Neuron (in vitro differentiated cells): Measurements from ENCODE around the gene NEMP2.
"Not testable (repeated sequence)": the region's sequence is repeated elsewhere in the genome, so short reads cannot be mapped to it uniquely, and the experiment has no call there.

ENCODE experiments used
- H2AFZ ChIP-seq: one replicate; pipeline ENCODE4 v1.6.1; 2013; ENCODE audit warnings: low read depth, mild to moderate bottlenecking, inconsistent platforms, low read length, moderate library complexity
- H3K27me3 ChIP-seq: one replicate; pipeline ENCODE4 v1.6.1; 2013; ENCODE audit warnings: low read length; ENCODE audit not compliant: insufficient read depth
- H3K36me3 ChIP-seq: one replicate; pipeline ENCODE4 v1.6.1; 2013; ENCODE audit warnings: low read length; ENCODE audit not compliant: insufficient read depth
- H3K4me1 ChIP-seq: one replicate; pipeline ENCODE4 v1.6.1; 2013; ENCODE audit warnings: low read length; ENCODE audit not compliant: insufficient read depth
- H3K4me3 ChIP-seq: 2 replicates; pipeline ENCODE4 v1.5.1; 2013; ENCODE audit warnings: mild to moderate bottlenecking, low read length, moderate library complexity
- H3K9me3 ChIP-seq: one replicate; pipeline ENCODE4 v1.6.1; 2013; ENCODE audit warnings: low read length

The NEMP2 gene

DNA sequence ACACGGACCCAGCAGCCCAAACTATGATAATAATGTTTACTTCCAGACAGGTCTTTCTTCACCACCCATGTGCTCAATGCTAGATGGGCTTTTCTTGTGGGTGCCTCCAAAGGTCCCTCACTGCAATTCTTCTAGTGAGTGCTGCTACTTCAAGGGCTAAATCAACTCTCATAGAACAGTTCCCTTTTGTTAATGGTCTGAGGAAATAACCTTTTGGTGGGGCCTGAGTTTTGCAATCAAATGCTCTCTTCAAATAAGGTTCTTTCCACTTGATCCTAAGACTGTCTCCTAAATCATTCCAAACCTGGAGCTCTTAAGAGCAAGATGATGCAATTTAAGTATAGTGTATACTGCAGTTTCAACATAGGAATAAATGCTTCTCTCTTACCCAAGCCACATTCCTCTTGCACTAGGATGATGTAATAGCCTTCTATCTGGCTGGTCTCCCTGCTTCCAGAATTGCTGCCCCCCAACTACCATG, 6.0 kb downstream of the NEMP2 start:
- no peaks in the 10 kb centered on the region for H3K36me3 ChIP-seq
- no peak overlapping the region for H2AFZ ChIP-seq
- H3K4me3 ChIP-seq = no peak overlapping the region
- H3K27me3 ChIP-seq = no peaks in the 10 kb centered on the region
- H3K4me1 ChIP-seq = no peaks in the 10 kb centered on the region
- no peaks in the 10 kb centered on the region for H3K9me3 ChIP-seq

DNA sequence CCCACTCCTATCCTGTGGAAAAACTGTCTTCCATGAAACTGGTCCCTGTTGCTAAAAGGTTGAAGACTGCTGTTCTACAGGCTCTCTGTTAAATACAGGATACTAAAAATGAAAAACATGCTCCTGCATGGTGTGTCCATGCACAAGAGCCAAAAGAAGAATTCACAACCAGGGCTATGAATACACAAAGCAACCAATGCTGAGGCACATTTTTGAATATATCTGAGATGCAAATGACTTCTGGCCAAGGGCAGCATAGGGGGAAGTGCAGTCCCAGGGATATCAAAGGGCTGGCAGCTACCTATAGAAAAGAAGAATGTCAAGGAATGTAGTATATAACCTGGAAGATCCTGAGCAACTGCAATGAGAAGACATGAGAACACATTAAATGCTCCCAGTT, 6.6 kb downstream of the NEMP2 start:
- Histone ChIP-seq H2AFZ (no peak overlapping the region), H3K9me3 (no peaks in the 10 kb centered on the region), H3K27me3 (no peaks in the 10 kb centered on the region), H3K4me3 (no peak overlapping the region), H3K4me1 (no peaks in the 10 kb centered on the region), H3K36me3 (no peaks in the 10 kb centered on the region)

DNA sequence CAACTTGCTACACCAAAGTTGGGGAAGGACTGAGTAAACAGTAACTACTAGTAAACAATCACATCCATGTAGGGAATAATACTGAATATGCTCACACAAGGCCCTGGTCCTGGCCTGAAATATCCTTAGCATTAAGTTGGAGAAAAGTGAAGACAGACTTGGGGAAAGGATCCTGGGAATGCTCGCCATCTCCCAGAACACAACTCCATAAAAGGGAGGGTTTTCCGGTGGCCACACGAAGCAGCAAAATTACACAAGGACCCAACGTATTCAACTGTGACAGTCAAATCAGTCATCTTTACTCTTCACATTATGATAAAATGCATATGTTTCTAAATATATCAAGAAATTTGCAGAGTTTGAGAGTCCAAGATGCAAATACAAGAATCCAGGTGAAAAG, 7.3 kb downstream of the NEMP2 start:
- no peaks in the 10 kb centered on the region for H3K36me3 ChIP-seq
- no peaks in the 10 kb centered on the region for H3K9me3 ChIP-seq

DNA sequence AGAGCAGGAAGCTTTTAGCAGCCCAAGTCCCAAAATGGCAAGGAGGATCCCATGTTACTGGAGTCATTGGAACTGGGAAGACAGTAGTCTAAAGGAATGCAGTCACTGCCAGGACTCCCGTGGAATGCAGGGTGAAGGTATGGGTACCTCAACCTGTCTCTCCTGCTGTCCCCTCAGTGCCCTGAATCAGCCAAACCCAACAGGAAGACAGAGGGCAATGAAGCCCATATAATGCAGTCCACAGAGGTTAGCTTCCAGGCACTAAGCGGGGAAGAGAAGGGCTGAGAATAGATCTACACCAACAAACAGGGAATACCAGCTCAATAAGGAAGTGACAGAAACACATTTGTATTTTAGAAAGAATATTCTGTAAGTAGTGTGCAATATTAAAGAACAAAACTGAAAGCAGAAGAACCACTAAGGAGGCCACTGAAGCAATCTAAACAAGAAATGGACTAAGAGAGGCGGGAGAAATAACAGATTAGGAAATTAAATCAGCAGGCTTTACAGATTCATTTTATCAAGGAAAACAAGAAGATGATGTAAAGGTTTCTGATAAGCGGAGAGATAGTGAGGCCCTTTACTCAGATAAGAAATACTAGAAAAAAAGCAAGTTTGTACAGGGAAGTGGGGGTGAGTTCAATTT, 8.3 kb downstream of the NEMP2 start:
- Histone ChIP-seq H3K4me1 (no peaks in the 10 kb centered on the region), H3K36me3 (no peaks in the 10 kb centered on the region), H3K27me3 (no peaks in the 10 kb centered on the region), H3K4me3 (no peak overlapping the region), H2AFZ (no peak overlapping the region), H3K9me3 (no peaks in the 10 kb centered on the region)

More for the DNA sequence above, 7.3 kb downstream of the NEMP2 start:
- no peak overlapping the region for H3K4me3 ChIP-seq
- no peaks in the 10 kb centered on the region for H3K4me1 ChIP-seq
- H2AFZ ChIP-seq = no peak overlapping the region
- H3K27me3 ChIP-seq = no peaks in the 10 kb centered on the region

DNA sequence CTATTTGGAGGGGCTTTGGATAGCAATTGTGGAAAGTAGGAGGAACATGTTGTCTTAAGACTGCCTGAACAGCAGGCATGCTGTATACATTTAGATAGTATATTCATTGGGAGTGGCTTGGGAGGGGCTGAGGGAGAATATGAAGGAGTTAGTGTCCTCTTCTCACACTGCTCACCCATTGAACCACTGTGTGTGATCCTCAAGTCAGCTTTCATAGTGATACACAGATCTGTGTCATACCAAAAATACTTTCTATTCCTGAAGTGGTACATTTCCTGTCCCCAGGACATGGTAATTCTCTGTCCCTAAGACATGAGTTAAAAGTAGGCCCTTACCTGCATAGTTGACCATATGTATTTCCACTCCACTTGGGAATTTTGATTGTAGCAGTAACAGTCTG, 9.6 kb downstream of the NEMP2 start:
- no peak overlapping the region for H2AFZ ChIP-seq
- H3K4me3 ChIP-seq = no peak overlapping the region
- no peaks in the 10 kb centered on the region for H3K4me1 ChIP-seq
- no peaks in the 10 kb centered on the region for H3K27me3 ChIP-seq
- no peaks in the 10 kb centered on the region for H3K36me3 ChIP-seq
- H3K9me3 ChIP-seq = no peaks in the 10 kb centered on the region

DNA sequence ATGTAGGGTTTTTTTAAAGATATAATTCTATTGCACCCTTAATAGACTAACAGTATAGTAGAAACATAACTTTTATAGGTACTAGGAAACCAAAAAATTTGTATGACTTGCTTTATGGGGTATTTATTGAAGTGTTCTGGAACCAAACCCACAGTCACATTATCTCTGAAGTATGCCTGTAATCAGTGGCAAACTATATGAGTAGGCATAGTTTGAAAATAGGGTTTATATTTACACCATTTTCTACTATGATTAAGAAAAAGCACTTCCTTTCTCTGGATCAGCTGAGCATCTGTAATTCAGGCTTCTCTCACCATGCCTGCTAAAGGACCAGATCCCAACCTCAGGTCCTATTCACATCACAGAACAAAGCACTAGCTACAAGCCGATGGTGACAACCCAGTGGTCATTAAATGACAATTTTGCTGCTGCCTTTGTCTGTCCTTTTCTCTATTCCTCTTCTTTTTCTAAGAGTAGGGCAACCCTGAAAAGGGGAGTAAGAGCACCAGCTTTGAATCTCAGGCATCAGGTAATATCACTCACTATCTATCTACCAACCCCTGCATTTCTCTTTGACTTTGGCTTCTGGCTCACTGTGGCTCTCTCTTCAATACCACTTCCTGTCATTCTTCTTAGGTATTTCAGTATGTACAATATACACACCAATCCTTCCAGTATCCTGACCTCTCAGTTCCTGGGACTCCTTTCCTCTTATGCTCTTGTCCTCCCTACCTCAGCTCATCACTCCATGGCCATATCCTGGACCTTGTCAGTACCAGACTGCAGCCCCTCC, 14.4 kb downstream of the NEMP2 start:
- no peak overlapping the region for H3K4me3 ChIP-seq

DNA sequence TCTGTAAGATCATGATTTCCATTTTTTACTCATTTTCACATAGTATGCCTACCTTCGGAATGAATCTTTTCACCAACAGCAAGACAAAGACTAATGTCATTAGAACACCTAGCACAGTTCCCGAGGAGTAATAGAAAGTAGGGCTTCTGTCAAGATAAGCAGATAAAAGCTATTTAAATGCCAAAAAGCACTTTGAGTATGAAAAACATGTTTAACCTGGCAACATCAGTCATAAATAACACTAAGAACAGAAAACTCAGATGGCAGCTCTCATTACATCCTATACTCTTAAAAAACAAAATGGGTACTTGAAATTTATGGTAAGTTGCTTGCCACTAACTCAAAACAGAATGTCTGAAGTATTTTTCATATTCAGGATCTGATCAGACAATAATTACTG, 17.1 kb downstream of the NEMP2 start:
- H3K9me3 ChIP-seq = no peaks in the 10 kb centered on the region
- H3K27me3 ChIP-seq = no peaks in the 10 kb centered on the region
- H3K36me3 ChIP-seq = no peaks in the 10 kb centered on the region
- H3K4me3 ChIP-seq = no peak overlapping the region
- H3K4me1 ChIP-seq = no peaks in the 10 kb centered on the region
- no peak overlapping the region for H2AFZ ChIP-seq

More for the DNA sequence above, 14.4 kb downstream of the NEMP2 start:
- no peak overlapping the region for H2AFZ ChIP-seq
- no peaks in the 10 kb centered on the region for H3K4me1 ChIP-seq
- H3K9me3 ChIP-seq = no peaks in the 10 kb centered on the region
- no peaks in the 10 kb centered on the region for H3K36me3 ChIP-seq
- no peaks in the 10 kb centered on the region for H3K27me3 ChIP-seq

DNA sequence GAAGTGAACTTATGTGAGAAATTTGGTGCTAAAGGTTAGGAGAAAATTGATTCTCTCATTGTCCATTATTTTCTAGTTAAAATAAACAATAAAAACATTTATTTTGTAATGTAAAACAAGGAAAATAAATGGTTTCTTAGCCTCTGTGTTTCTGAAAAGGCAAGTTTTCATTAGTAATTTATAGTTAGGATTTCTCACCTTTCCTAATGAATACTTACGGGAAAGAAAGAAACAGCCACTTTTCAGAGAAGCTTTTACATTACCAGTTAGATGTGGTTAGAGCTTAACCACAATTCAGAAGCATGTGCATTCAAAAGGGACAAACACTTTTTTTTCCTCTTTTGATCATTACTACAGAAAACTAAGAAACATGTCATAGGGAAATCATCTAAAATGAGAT, 18.8 kb downstream of the NEMP2 start:
- no peak overlapping the region for H2AFZ ChIP-seq
- H3K4me1 ChIP-seq = no peaks in the 10 kb centered on the region
- no peaks in the 10 kb centered on the region for H3K9me3 ChIP-seq
- H3K27me3 ChIP-seq = no peaks in the 10 kb centered on the region
- no peak overlapping the region for H3K4me3 ChIP-seq
- no peaks in the 10 kb centered on the region for H3K36me3 ChIP-seq

DNA sequence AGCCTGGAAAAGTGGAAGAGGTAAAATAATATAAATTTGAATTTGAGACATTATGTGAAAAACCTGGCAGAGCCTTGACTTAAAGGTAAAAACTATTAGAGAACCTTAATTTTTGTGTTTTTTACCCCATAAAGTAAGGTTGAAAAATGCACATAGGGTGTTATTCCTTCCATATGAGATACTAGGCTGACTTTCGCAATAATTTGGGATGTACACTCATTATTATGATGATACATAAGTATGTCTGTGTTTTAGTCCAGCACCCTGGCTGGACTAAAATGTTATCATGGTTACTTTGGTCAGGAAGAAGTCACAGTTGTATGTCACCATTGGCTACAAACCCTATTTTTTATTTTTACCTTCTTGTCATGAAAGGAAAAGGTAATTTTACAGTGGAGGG, 19.8 kb downstream of the NEMP2 start:
- Histone ChIP-seq H3K36me3 (no peaks in the 10 kb centered on the region), H3K27me3 (no peaks in the 10 kb centered on the region), H3K4me3 (no peak overlapping the region), H2AFZ (no peak overlapping the region), H3K9me3 (no peaks in the 10 kb centered on the region), H3K4me1 (no peaks in the 10 kb centered on the region)

DNA sequence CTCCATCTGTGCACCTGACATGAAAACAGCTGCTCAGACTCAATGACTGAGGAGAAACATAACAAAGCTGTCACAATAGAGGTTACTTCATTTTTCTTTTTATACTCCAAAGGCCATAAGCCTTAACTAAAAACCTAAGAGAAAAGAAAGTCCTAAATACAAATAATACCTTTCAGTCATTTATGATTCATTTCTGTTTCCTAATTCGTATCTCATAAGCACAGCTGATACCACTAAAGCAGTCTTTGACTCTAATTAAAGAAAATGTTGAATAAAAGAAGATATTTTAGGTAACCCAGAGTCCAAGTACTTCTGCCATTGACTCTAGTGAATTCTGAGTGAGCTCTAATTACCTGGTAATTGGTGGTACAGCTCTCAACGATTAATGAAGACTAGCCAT, 20.6 kb downstream of the NEMP2 start:
- Histone ChIP-seq H3K9me3 (no peaks in the 10 kb centered on the region), H3K36me3 (no peaks in the 10 kb centered on the region), H3K4me3 (no peak overlapping the region), H2AFZ (no peak overlapping the region), H3K27me3 (no peaks in the 10 kb centered on the region), H3K4me1 (no peaks in the 10 kb centered on the region)

DNA sequence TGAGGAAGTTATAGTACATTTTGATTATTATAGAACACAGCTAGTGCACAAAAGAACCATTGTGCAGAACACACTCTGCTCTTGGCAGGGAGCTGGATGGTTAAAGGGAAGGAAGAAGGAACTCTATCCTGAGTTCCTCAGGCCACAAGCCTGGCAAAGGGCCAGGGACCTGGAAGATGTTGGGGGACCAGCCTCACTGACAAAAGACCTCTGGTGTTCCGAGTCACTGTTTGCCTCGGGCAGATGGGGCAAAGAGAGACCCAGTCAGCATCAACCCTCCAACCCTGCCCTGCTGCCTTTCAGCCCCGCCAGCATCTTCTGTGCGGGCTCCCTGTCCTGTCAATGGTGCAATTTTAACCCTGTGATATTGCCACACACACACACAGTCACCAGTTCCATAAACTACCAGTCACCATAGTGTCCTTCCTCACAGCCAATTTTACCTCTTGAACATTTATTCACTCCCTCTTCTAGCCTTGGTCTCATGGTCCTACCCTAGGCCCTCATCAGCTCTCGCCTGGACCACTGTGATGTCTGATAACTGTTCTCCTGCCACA, 21.9 kb downstream of the NEMP2 start:
- no peak overlapping the region for H3K4me3 ChIP-seq
- no peaks in the 10 kb centered on the region for H3K9me3 ChIP-seq
- H3K36me3 ChIP-seq = no peaks in the 10 kb centered on the region
- no peak overlapping the region for H2AFZ ChIP-seq
- no peaks in the 10 kb centered on the region for H3K4me1 ChIP-seq
- H3K27me3 ChIP-seq = no peaks in the 10 kb centered on the region

DNA sequence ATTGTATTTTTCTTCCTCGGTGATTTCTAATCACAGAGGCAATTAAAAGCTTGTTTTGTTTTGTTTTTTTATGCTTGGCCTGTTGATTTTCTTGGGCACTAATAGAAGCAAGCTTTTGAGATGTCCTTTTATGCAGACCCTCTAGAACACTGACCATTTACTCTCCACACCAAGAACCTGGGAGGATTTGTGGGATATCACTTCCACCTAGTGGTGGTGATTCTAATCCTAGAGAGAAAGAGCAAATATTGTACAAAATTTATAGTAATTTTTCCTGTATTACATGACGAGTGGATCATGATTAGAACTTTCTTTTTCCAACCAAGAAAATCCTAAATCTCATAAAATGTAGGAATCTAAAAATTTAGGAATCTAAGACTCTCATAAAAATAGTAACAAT, 23.4 kb downstream of the NEMP2 start:
- Histone ChIP-seq H3K36me3 (no peaks in the 10 kb centered on the region), H3K27me3 (no peaks in the 10 kb centered on the region), H3K9me3 (no peaks in the 10 kb centered on the region), H2AFZ (no peak overlapping the region), H3K4me3 (no peak overlapping the region), H3K4me1 (no peaks in the 10 kb centered on the region)

DNA sequence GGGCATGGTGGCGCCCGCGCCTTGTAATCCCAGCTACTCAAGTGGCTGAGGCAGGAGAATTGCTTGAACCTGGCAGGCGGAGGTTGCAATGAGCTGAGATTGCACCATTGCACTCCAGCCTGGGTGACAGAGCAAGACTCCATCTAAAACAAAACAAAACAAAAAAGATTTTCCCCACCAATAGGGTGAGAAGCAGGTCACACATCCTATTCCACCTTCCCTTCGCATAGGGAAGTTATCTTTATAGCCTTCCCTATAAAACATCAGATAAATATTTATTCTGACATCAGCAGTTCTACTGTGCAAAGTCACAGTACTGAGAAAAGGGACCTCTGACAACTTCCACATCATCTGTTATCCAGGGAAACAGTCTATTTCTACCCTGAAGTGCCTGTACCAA, 24.6 kb downstream of the NEMP2 start:
- H3K9me3 ChIP-seq, H3K36me3 ChIP-seq, H3K4me3 ChIP-seq, H2AFZ ChIP-seq, H3K4me1 ChIP-seq, H3K27me3 ChIP-seq: not testable (repeated sequence)
